ENCODE measurements around the gene IDH3A.
A peak's percentile ranks its signal among the peaks of the same experiment; 100 is the strongest.
"Not testable (repeated sequence)": the region's sequence is repeated elsewhere in the genome, so short reads cannot be mapped to it uniquely, and the experiment has no call there.

The IDH3A gene

GRCh38 chr15:78129077-78129750 is 19.9 kb upstream of the IDH3A start:
- no peak for DNase-seq (ENCODE audit: low spot score)

GRCh38 chr15:78129751-78130287 is 19.3 kb upstream of the IDH3A start:
- no peak for DNase-seq (ENCODE audit: low spot score)

GRCh38 chr15:78130466-78131294 is 18.5 kb upstream of the IDH3A start:
- DNase-seq (ENCODE audit: low spot score) = no peak

- peak; percentile 63 for DNase-seq (ENCODE audit: low spot score)
Measured at GRCh38 chr15:78131295-78132061, 17.7 kb upstream of the IDH3A start, which contains the start of gene CIB2. Gene CIB2, minus strand, starts transcription at chr15:78131445. Its CDS starts 230 bp downstream, at chr15:78131215.

- no peak for DNase-seq (ENCODE audit: low spot score)
Measured at GRCh38 chr15:78133801-78134200, 15.4 kb upstream of the IDH3A start.

- DNase-seq (ENCODE audit: low spot score) = no peak
Measured at GRCh38 chr15:78139578-78139977, 9.6 kb upstream of the IDH3A start.

- no peak for DNase-seq (ENCODE audit: low spot score)
Measured at GRCh38 chr15:78140292-78140691, 8.9 kb upstream of the IDH3A start.

GRCh38 chr15:78142332-78142731 is 6.8 kb upstream of the IDH3A start:
- DNase-seq (ENCODE audit: low spot score) = no peak

GRCh38 chr15:78146425-78147154 is 2.6 kb upstream of the IDH3A start:
- DNase-seq (ENCODE audit: low spot score) = no peak

- no peak for DNase-seq (ENCODE audit: low spot score)
Measured at GRCh38 chr15:78147566-78147965, 1.6 kb upstream of the IDH3A start.

GRCh38 chr15:78148392-78149067 is 632 bp upstream of the IDH3A start:
- DNase-seq (ENCODE audit: low spot score) = no peak

GRCh38 chr15:78149805-78150751 is 916 bp downstream of the IDH3A start:
- DNase-seq (ENCODE audit: low spot score) = peak; percentile 14

GRCh38 chr15:78151075-78151474 is 1.9 kb downstream of the IDH3A start:
- not testable (repeated sequence) for DNase-seq (ENCODE audit: low spot score)

GRCh38 chr15:78154955-78155354 is 5.8 kb downstream of the IDH3A start:
- no peak for DNase-seq (ENCODE audit: low spot score)

GRCh38 chr15:78155355-78155939 is 6.3 kb downstream of the IDH3A start:
- DNase-seq (ENCODE audit: low spot score) = no peak

- DNase-seq (ENCODE audit: low spot score) = no peak
Measured at GRCh38 chr15:78156653-78157052, 7.5 kb downstream of the IDH3A start.

- no peak for DNase-seq (ENCODE audit: low spot score)
Measured at GRCh38 chr15:78157203-78157602, 8.0 kb downstream of the IDH3A start.

GRCh38 chr15:78159395-78159794 is 10.2 kb downstream of the IDH3A start:
- no peak for DNase-seq (ENCODE audit: low spot score)

GRCh38 chr15:78162038-78162437 is 12.9 kb downstream of the IDH3A start:
- DNase-seq (ENCODE audit: low spot score) = no peak

- no peak for DNase-seq (ENCODE audit: low spot score)
Measured at GRCh38 chr15:78164010-78164409, 14.8 kb downstream of the IDH3A start.
